Lung microvascular endothelial cell (primary cell): ENCODE results near the gene TTC29. TPM values are rescaled to one million over a fixed set of nuclear protein-coding genes. Genes with fewer than 3 reads are reported as not detected.
"Not testable (repeated sequence)": the region's sequence is repeated elsewhere in the genome, so short reads cannot be mapped to it uniquely, and the experiment has no call there.

Experiments used
- DNase-seq, 2 donors: peaks; one replicate each; pipeline versions ENCODE4 v3.0.0 to v3.0.0-alpha.2; 2010; ENCODE audit warnings: low read depth in 2 of 2
- total RNA-seq: library from RNA; depleted of rRNA; stranded (reverse); fragments of >200 nt; gene quantifications from 2 replicates; pipeline ENCODE4 v1.2.1, GENCODE V29; 2014

The TTC29 gene
- total RNA-seq, 1 donor from 2014 or later: not detected

GRCh38 chr4:146699910-146700309 is 245.8 kb downstream of the TTC29 start:
- no peak for DNase-seq

- DNase-seq: no peak
These were observed 270.7 kb downstream of the TTC29 start for GRCh38 chr4:146674829-146675570.

- DNase-seq: not testable (repeated sequence)
These were observed 281.7 kb downstream of the TTC29 start for GRCh38 chr4:146663968-146664311.

- no peak for DNase-seq
These were observed 284.3 kb downstream of the TTC29 start for GRCh38 chr4:146661367-146661766.
